Stomach (tissue), 9 donors: ENCODE results near the gene DNAJA3. TPM values are rescaled to one million over a fixed set of nuclear protein-coding genes. Genes with fewer than 3 reads are reported as not detected.
A peak's percentile ranks its signal among the peaks of the same experiment; 100 is the strongest.

ENCODE experiments used
- DNase-seq, 2 donors: peaks; one replicate each; pipeline versions ENCODE4 v3.0.0 to v3.0.0-alpha.2; 2013 to 2019
- H3K27ac ChIP-seq, 5 donors: fragments of 200-600 bp in 4 of 5; sonication (generic) in 4 of 5; one replicate each; pipeline ENCODE4 v1.5.1; 2013 to 2019; ENCODE audit warnings: mild to moderate bottlenecking in 1 of 5, moderate library complexity in 1 of 5
- H3K27me3 ChIP-seq, 3 donors: fragments of 200-600 bp; sonication (generic); one replicate each; pipeline ENCODE4 v1.5.1; 2017 to 2019; ENCODE audit warnings: mixed run types in 1 of 3
- H3K36me3 ChIP-seq, 4 donors: fragments of 200-600 bp; sonication (generic); 1 replicate in 3 of 4; 2 replicates in 1 of 4; pipeline ENCODE4 v1.5.1; 2016 to 2019
- H3K4me1 ChIP-seq, 4 donors: fragments of 200-600 bp; sonication (generic); one replicate each; pipeline ENCODE4 v1.5.1; 2016 to 2019
- H3K4me3 ChIP-seq, 4 donors: fragments of 200-600 bp; sonication (generic) in 3 of 4; one replicate each; pipeline ENCODE4 v1.5.1; 2016 to 2019; ENCODE audit warnings: mild to moderate bottlenecking in 1 of 4
- H3K9me3 ChIP-seq, 4 donors: fragments of 200-600 bp; sonication (generic); one replicate each; pipeline ENCODE4 v1.5.1; 2016 to 2019
- EP300 ChIP-seq: sonication (generic); formaldehyde crosslinking; IDR thresholded peaks from one replicate; pipeline ENCODE4 v1.6.1; 2017; ENCODE audit warnings: antibody characterized with exemption
- POLR2A ChIP-seq, 4 donors: fragments of 450-650 bp; IDR thresholded peaks; one replicate each; pipeline ENCODE4 v1.6.1; 2016; ENCODE audit warnings: antibody characterized with exemption in 4 of 4, control low read depth in 2 of 4, mild to moderate bottlenecking in 1 of 4, moderate library complexity in 1 of 4
- POLR2AphosphoS5 ChIP-seq, 3 donors: sonication (generic); formaldehyde crosslinking; IDR thresholded peaks; one replicate each; pipeline ENCODE4 v1.6.1; 2016; ENCODE audit warnings: antibody characterized with exemption in 3 of 3
- WGBS, 5 donors: extraction: QIAGEN DNeasy Blood & Tissue Kit in 3 of 5; methylation state at CpG; one replicate each; pipeline versions ENCODE4 v1.1.5 to v1.1.7; 2013 to 2018; 5-methylcytosine and 5-hydroxymethylcytosine counted together
- intact Hi-C: fragments of 100-400 bp; cut with DNase I; formaldehyde crosslinking; loops from one replicate; pipeline ENCODE4 v1.15.1; 2023; ENCODE audit warnings: low total_unique reads
- polyA plus RNA-seq, 3 donors: library from polyadenylated mRNA; stranded (reverse); fragments of 200-250 nt; gene quantifications; one replicate each; pipeline ENCODE4 v1.2.3, GENCODE V29; 2013
- total RNA-seq, 5 donors: library from RNA; depleted of rRNA; stranded (reverse); fragments of >200 nt; gene quantifications; one replicate each; pipeline versions ENCODE4 v1.1.0 to v1.2.3, GENCODE V29; 2014 to 2016
- TF ChIP-seq, protein P1 (sequence below), 7 experiments: fragments of 450-650 bp in 4 of 7; fragments of 200-600 bp in 3 of 7; sonication (generic) in 3 of 7; IDR thresholded peaks; one replicate each; pipeline ENCODE4 v1.5.1; 2016 to 2019; ENCODE audit warnings: antibody characterized with exemption in 7 of 7, control low read depth in 2 of 7, mild to moderate bottlenecking in 1 of 7
- donor health status: healthy with polysubstance abuse.
- donor health status: Bipolar disorder and iron deficiency.
- donor health status: healthy.

DNAJA3 gene
- total and polyA plus RNA-seq, 8 donors: 18.8 to 53.0 (median 29.2) TPM

DNA sequence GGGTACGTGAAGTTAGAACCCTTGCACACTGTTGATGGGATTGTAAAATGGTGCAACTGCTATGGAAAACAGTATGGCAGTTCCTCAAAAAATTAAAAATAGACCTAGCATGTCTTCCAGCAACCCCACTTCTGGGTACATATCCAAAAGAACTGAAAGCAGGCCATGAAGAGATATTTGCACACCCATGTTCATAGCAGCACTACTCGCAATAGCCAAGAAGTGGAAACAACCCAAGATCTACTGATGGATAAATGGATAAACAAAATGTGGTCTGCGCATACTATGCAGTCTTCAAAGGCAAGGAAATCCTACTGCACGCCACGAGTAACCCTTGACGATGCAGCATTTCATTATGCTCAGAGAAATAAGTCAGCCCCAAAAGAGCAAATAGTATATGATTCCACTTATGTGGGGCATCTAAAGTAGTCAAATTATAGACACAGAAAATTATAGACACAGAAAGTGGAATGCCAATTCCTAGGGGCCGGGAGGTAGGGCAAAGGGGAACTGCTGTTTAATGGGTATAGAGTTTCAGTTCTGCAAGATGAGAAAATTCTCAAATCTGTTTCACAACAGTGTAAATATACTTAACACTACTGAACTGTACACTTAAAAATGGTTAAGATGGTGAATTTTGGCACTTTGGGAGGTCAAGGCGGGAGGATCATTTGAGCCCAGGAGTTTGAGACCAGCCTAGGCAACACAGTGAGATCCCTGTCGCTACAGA is 26.5 kb upstream of the DNAJA3 start:
- Histone ChIP-seq H3K27me3 (no peaks in the 10 kb centered on the region), H3K9me3 (no peaks in the 10 kb centered on the region), H3K27ac (no peak overlapping the region), H3K36me3 (peaks cover 16 to 90% (median 70%) of the 10 kb centered on the region in 4 donors), H3K4me3 (no peak overlapping the region), H3K4me1 (peaks cover 0 to 11% (median 5%) of the 10 kb centered on the region in 4 donors)
- no peak for DNase-seq
- intact Hi-C loops: no loop called here
- TF ChIP-seq POLR2AphosphoS5 (IDR thresholded peaks at IDR 0.05) (no peak), POLR2A (IDR thresholded peaks at IDR 0.05) (no peak), EP300 (no peak)
- TF ChIP-seq, protein P1, sequence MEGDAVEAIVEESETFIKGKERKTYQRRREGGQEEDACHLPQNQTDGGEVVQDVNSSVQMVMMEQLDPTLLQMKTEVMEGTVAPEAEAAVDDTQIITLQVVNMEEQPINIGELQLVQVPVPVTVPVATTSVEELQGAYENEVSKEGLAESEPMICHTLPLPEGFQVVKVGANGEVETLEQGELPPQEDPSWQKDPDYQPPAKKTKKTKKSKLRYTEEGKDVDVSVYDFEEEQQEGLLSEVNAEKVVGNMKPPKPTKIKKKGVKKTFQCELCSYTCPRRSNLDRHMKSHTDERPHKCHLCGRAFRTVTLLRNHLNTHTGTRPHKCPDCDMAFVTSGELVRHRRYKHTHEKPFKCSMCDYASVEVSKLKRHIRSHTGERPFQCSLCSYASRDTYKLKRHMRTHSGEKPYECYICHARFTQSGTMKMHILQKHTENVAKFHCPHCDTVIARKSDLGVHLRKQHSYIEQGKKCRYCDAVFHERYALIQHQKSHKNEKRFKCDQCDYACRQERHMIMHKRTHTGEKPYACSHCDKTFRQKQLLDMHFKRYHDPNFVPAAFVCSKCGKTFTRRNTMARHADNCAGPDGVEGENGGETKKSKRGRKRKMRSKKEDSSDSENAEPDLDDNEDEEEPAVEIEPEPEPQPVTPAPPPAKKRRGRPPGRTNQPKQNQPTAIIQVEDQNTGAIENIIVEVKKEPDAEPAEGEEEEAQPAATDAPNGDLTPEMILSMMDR (IDR thresholded peaks at IDR 0.05): no peak
- 89 to 94% (median 93%) methylated on average over 9 of the region's 9 CpGs for WGBS, 5 donors

DNA sequence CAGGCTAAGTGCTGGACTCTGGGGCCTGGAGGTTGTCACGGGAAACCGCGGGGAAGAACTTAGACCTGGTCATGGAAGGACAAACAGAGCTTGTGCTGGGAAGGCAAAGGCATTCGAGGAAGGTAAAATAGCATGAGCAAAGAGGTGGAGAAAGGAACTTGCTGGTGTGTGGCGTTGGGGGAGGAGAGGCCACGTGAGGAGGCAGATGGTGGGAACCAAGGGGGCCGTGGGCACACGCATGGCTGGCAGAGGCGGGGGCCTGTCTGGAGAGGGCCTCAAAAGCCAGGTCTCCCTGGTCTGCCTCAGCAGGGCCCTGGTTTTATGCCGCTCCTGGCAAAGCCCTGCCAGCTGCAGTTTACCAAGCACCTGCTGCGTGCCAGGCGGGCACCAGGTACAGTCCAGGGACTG is 24.6 kb upstream of the DNAJA3 start:
- no peak overlapping the region for H3K4me3 ChIP-seq
- peaks cover 0 to 11% (median 5%) of the 10 kb centered on the region in 4 donors for H3K4me1 ChIP-seq
- DNase-seq: no peak
- H3K9me3 ChIP-seq: no peaks in the 10 kb centered on the region
- H3K27ac ChIP-seq: no peak overlapping the region
- no peaks in the 10 kb centered on the region for H3K27me3 ChIP-seq
- WGBS, 5 donors: 90 to 92% (median 91%) methylated on average over 12 of the region's 12 CpGs
- intact Hi-C loops: loop anchor here (5.0 kb wide), 1 partner anchor 44 kb away; no protein-coding TSS in a partner anchor
- TF ChIP-seq, protein P1 (IDR thresholded peaks at IDR 0.05): no peak
- no peak for TF ChIP-seq EP300
- TF ChIP-seq POLR2A (IDR thresholded peaks at IDR 0.05): no peak
- no peak for TF ChIP-seq POLR2AphosphoS5 (IDR thresholded peaks at IDR 0.05)
- H3K36me3 ChIP-seq: peaks cover 16 to 92% (median 73%) of the 10 kb centered on the region in 4 donors

DNA sequence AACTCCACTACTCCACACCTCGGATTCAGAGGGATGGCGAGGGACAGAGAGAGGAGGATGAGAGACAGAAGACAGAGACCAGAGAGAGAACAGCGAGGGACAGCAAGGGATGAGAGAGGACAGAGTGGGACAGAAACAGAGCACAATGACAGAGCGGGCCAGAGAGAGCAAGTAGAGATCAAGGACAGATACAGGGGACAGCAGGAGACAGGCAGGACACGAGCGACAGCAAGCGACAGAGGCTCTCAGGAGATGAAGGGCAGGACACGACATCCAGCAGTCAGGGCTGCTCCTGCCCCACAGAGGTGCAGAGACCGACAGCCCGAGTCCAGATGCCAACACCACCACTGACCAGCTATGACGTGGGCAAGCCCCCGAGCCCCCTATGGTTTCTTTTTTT is 24.2 kb upstream of the DNAJA3 start:
- TF ChIP-seq EP300 (no peak), POLR2AphosphoS5 (IDR thresholded peaks at IDR 0.05) (no peak), POLR2A (IDR thresholded peaks at IDR 0.05) (no peak)
- TF ChIP-seq, protein P1 (IDR thresholded peaks at IDR 0.05): no peak
- Histone ChIP-seq H3K4me1 (peaks cover 0 to 11% (median 5%) of the 10 kb centered on the region in 4 donors), H3K4me3 (no peak overlapping the region), H3K9me3 (no peaks in the 10 kb centered on the region), H3K27me3 (no peaks in the 10 kb centered on the region), H3K27ac (no peak overlapping the region), H3K36me3 (peaks cover 20 to 92% (median 75%) of the 10 kb centered on the region in 4 donors)
- WGBS, 5 donors: 93 to 98% (median 97%) methylated on average over 12 of the region's 12 CpGs
- intact Hi-C loops: loop anchor here (5.0 kb wide), 1 partner anchor 44 kb away; no protein-coding TSS in a partner anchor
- no peak for DNase-seq

DNA sequence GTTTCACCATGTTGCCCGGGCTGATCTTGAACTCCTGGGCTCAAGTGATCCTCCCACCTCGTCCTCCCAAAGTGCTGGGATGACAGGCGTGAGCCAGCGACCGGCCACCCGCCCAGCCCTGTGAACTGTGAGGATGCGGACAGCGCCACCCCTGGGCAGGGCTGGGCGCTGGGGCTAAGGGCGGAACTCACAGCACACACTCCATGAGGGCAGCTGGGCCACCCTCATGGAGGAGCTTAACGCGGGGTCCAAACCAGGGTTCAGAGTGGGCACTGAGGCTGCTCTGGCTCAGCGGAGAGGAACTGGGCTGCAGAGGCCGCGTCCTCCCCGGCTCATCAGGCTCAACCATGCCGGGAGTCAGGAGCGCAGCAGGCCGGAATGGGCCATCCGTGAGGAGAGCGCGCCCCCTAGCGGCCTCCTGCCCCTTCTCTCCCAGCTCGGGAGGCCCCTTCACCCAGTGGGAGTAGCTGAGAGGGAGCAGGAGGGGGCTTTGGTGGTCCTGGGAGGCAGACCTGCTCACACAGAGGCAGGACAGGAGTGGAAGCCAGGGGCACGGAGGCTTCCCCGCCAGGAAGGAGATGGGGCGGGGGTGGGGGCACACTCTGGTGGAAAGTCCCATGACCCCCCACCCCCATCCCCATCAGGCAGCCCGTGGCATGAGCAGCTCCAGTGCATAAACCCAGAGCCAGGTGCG is 23.1 kb upstream of the DNAJA3 start:
- Histone ChIP-seq H3K4me1 (peaks cover 0 to 11% (median 5%) of the 10 kb centered on the region in 4 donors), H3K9me3 (no peaks in the 10 kb centered on the region), H3K4me3 (no peak overlapping the region), H3K36me3 (peaks cover 29 to 92% (median 82%) of the 10 kb centered on the region in 4 donors), H3K27ac (no peak overlapping the region), H3K27me3 (no peaks in the 10 kb centered on the region)
- no peak for TF ChIP-seq EP300
- TF ChIP-seq, protein P1 (IDR thresholded peaks at IDR 0.05): peak in 6 of 7 experiments; percentile 71 to 96 (median 91)
- no peak for TF ChIP-seq POLR2A (IDR thresholded peaks at IDR 0.05)
- TF ChIP-seq POLR2AphosphoS5 (IDR thresholded peaks at IDR 0.05): peak in 1 of 3 donors; percentile 44
- intact Hi-C loops: loop anchor here (5.0 kb wide), 1 partner anchor 45 kb away; no protein-coding TSS in a partner anchor
- peak; percentile 87 to 94 for DNase-seq
- 15 to 31% (median 23%) methylated on average over 21 to 29 of the region's 29 CpGs for WGBS, 5 donors
